Mucosa of rectum (tissue), 2 donors: ENCODE results near the gene MAN2A2.
"Not testable (repeated sequence)": the region's sequence is repeated elsewhere in the genome, so short reads cannot be mapped to it uniquely, and the experiment has no call there.

Source experiments
- H3K27ac ChIP-seq, 2 donors: one replicate each; pipeline ENCODE4 v1.7.0; 2013; ENCODE audit warnings: inconsistent platforms in 2 of 2, low read depth in 2 of 2, low read length in 2 of 2
- H3K27me3 ChIP-seq, 2 donors: one replicate each; pipeline ENCODE4 v1.7.0; 2013; ENCODE audit warnings: low read length in 2 of 2; ENCODE audit not compliant: control insufficient read depth in 2 of 2, insufficient read depth in 2 of 2
- H3K36me3 ChIP-seq, 2 donors: one replicate each; pipeline ENCODE4 v1.7.0; 2013; ENCODE audit warnings: low read length in 2 of 2; ENCODE audit not compliant: control insufficient read depth in 2 of 2, insufficient read depth in 2 of 2
- H3K4me1 ChIP-seq, 2 donors: one replicate each; pipeline ENCODE4 v1.7.0; 2013; ENCODE audit warnings: low read length in 2 of 2, mild to moderate bottlenecking in 1 of 2; ENCODE audit not compliant: control insufficient read depth in 2 of 2, insufficient read depth in 2 of 2
- H3K4me3 ChIP-seq, 2 donors: one replicate each; pipeline ENCODE4 v1.7.0; 2013; ENCODE audit warnings: low read length in 2 of 2
- H3K9ac ChIP-seq, 2 donors: one replicate each; pipeline ENCODE4 v1.7.0; 2013; ENCODE audit warnings: low read length in 2 of 2, low read depth in 1 of 2, mild to moderate bottlenecking in 1 of 2
- H3K9me3 ChIP-seq, 2 donors: one replicate each; pipeline ENCODE4 v1.7.0; 2013; ENCODE audit warnings: low read length in 2 of 2; ENCODE audit not compliant: control insufficient read depth in 2 of 2
- donor health status: healthy.
- donor health status: Normal muscosa, but diverticular disease.

The MAN2A2 gene

DNA sequence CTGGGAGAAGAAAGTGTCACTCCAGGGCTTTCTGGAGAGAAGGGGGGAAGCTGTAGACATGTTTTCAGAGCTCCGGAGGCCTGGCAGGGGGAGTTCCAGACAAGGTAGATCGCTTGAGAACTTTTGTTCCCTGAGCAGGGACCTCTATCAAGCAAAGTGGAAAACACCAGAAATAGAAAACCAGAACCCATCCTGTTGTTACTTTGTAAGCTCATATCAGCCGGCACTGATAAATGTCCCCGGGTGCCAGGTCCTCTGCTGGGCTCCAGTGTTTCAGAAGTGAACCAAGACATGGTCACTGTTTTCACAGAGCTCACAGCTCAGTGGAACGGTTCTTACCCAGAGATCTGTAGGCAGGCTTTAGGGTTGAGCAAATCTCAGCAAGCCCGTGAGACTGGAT, 15.7 kb downstream of the MAN2A2 start:
- H3K9me3 ChIP-seq: no peaks in the 10 kb centered on the region
- H3K36me3 ChIP-seq: peaks cover 67% of the 10 kb centered on the region in 2 donors
- no peak overlapping the region for H3K4me3 ChIP-seq
- H3K9ac ChIP-seq: no peak overlapping the region
- H3K27me3 ChIP-seq: no peaks in the 10 kb centered on the region
- H3K27ac ChIP-seq: no peak overlapping the region
- H3K4me1 ChIP-seq: no peaks in the 10 kb centered on the region

DNA sequence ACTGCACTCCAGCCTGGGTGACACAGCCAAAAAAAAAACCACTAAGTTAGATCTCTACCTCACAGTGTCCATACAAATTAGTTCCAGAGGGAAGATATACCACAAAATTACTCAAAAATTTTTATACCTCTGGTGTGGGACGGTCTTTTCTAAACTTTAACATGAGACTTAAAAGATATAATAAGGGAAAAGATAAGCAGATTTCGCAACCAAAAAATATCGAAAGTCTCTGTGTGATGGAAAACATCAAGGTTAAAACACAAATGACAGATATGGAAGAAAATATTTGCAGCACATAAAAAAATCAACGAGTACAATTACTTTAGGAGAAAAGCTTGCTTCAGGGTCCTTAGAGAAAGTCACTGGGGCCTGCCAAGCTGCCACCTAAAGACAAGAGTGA, 18.8 kb downstream of the MAN2A2 start:
- no peak overlapping the region for H3K4me3 ChIP-seq
- H3K27ac ChIP-seq: no peak overlapping the region
- peaks cover 42 to 43% of the 10 kb centered on the region in 2 donors for H3K36me3 ChIP-seq
- no peaks in the 10 kb centered on the region for H3K27me3 ChIP-seq
- H3K9ac ChIP-seq: no peak overlapping the region
- no peaks in the 10 kb centered on the region for H3K9me3 ChIP-seq
- no peaks in the 10 kb centered on the region for H3K4me1 ChIP-seq

DNA sequence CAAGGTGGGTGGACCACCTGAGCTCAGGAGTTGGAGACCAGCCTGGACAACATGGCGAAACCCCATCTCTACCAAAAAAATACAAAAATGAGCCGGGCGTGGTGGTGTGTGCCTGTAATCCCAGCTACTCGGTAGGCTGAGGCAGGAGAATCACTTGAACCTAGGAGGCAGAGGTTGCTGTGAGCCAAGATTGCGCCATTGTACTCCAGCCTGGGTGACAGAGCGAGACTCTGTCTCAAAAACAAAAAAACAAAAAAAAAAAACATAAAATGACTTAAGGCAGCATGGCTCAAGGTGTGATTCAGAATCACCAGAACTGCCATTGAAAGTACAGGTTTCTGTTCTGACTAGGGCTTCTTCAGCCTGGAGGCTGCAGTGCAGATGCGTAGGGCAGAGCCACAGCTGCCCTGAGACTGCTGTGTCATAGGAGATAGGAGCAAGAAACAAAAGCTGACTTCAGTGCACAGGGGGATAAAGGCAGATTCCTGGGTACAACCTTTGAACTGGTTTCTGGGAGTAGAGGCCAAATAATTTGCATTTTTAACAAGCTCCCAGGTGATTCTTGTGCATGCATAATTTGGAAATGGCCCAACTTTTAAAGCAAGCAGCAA, 19.7 kb downstream of the MAN2A2 start:
- not testable (repeated sequence) for H3K4me3 ChIP-seq, H3K9ac ChIP-seq, H3K27me3 ChIP-seq, H3K27ac ChIP-seq, H3K4me1 ChIP-seq, H3K9me3 ChIP-seq
- H3K36me3 ChIP-seq: peaks cover 32 to 34% of the 10 kb centered on the region in 2 donors

DNA sequence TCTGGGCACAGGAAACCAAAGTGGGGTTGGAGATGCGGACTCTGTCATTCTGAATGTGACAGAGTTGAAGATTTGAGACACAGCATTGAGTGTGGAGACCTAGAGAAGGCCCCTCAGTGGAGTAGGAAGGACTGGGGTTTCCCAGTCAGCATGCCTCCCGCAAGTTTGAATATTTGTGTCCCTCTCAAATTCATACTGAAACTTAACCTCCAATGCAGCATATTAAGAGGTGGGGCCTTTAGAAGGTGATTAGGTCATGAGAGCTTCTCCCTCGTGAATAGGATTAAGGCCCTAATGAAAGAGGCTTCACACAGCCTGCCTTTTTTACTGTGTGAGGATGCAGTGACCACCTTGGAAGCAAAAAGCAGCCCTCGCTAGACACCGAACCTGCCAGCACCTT, 21.3 kb downstream of the MAN2A2 start:
- H3K9ac ChIP-seq: no peak overlapping the region
- H3K9me3 ChIP-seq: no peaks in the 10 kb centered on the region
- no peak overlapping the region for H3K4me3 ChIP-seq
- H3K27ac ChIP-seq: no peak overlapping the region
- H3K4me1 ChIP-seq: peaks cover 0 to 3% of the 10 kb centered on the region in 2 donors
- H3K36me3 ChIP-seq: peaks cover 19 to 20% of the 10 kb centered on the region in 2 donors
- no peaks in the 10 kb centered on the region for H3K27me3 ChIP-seq

DNA sequence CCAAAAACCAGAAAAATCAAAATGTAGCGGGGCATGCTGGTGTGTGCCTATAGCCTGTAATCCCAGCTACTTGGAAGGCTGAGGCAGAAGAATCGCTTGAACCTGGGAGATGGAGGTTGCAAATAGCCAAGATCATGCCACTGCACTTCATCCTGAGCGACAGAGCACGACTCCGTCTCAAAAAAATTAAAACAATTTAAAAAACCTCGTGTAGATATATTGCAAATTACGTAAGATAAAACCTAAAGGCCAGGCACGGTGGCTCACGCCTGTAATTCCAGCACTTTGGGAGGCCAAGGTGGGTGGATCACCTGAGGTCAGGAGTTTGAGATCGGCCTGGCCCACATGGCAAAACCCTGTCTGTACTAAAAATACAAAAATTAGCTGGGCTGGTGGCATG, 23.7 kb downstream of the MAN2A2 start:
- not testable (repeated sequence) for H3K36me3 ChIP-seq, H3K9ac ChIP-seq, H3K27ac ChIP-seq, H3K4me3 ChIP-seq, H3K9me3 ChIP-seq, H3K27me3 ChIP-seq
- peaks cover 13 to 17% of the 10 kb centered on the region in 2 donors for H3K4me1 ChIP-seq

DNA sequence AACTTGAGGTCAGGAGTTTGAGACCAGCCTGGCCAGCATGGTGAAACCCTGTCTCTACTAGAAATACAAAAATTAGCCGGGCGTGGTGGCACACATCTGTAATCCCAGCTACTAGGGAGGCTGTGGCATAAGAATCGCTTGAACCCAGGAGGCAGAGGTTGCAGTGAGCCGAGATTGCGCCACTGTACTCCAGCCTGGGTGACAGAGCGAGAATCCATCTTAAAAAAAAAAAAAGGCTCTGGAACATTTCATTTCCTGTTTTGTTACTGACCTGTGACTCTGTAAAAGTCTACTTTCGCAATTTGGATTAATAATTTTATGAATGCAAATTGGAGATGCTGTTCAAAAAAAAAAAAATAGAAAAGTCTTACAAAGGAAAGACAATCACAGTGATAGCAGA, 25.0 kb downstream of the MAN2A2 start:
- not testable (repeated sequence) for H3K27me3 ChIP-seq, H3K9me3 ChIP-seq, H3K4me3 ChIP-seq, H3K36me3 ChIP-seq, H3K27ac ChIP-seq, H3K9ac ChIP-seq
- peaks cover 19 to 21% of the 10 kb centered on the region in 2 donors for H3K4me1 ChIP-seq

DNA sequence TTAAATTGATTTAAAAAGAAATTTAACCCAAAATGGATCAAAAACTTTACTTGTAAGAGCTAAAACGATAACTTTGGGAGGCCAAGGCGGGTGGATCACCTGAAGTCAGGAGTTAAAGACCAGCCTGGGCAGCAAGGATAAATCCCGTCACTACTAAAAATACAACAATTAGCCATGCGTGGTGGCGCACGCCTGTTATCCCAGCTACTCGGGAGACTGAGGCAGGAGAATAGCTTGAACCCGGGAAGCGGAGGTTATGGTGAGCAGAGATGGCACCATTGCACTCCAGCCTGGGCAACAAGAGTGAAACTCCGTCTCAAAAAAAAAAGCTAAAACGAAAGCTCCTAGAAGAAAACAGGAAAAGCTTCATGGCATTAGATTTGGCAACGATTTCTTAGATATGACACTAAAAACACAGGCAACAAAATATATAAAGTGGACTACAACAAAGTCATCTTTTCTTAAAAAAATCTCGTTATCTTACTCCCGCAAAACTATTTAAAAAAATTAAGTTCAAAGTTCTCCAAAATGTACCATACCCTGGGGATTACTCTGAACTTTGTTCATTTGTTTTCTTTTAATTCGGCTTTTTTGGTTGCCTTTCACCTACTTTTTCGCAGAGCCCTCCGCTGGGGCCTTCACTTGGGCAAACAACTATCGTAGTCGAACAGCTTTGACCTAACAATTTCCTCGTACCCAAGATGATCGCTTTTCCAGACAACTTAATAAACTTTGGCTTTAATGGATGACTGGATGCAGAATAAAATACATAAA, 26.3 kb downstream of the MAN2A2 start:
- H3K27ac ChIP-seq: peak overlapping the region; percentile 95 to 98
- no peaks in the 10 kb centered on the region for H3K36me3 ChIP-seq
- H3K27me3 ChIP-seq: no peaks in the 10 kb centered on the region
- H3K4me3 ChIP-seq: peak overlapping the region; percentile 68 to 94
- H3K9ac ChIP-seq: peak overlapping the region; percentile 89 to 93
- peaks cover 26 to 28% of the 10 kb centered on the region in 2 donors for H3K4me1 ChIP-seq
- H3K9me3 ChIP-seq: no peaks in the 10 kb centered on the region

DNA sequence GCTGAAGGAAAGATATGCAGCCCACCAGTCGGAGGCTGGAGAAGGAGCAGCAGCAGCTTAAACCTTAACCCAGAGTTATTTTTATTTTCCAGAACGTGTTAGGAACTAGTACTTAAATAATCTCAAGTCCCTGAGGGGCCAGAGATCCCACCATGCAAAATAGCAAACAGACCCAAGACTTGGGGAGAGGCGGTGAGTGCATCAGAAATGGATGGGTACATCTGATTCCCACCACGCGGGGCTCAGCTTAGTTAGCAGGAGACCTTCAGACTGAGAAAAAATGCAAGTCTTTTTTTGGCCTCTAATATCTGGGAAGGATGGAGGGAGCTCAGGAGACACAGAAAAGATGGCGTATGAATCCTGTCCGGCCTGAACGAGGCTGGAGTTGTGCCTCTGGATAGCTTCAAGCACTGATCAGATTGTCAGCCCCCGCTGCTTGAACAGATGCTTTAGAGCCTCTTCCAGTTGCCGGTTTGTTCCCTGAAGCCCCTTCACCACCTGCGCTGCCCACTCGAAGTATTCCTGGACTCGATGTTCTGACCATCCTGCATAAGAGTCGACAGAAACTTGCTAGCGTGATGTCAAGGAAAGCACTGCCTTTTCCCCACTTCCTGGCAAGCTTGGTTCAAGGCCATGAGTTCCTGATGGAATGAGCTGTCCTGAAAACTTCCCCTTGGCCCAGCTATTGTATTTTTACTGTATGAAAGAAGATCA, 27.9 kb downstream of the MAN2A2 start:
- no peaks in the 10 kb centered on the region for H3K9me3 ChIP-seq
- peak overlapping the region; percentile 89 to 93 for H3K9ac ChIP-seq
- H3K4me3 ChIP-seq: peak overlapping the region; percentile 68 to 94
- H3K27me3 ChIP-seq: no peaks in the 10 kb centered on the region
- peaks cover 35 to 36% of the 10 kb centered on the region in 2 donors for H3K4me1 ChIP-seq
- H3K27ac ChIP-seq: peak overlapping the region; percentile 95 to 98
- H3K36me3 ChIP-seq: no peaks in the 10 kb centered on the region

DNA sequence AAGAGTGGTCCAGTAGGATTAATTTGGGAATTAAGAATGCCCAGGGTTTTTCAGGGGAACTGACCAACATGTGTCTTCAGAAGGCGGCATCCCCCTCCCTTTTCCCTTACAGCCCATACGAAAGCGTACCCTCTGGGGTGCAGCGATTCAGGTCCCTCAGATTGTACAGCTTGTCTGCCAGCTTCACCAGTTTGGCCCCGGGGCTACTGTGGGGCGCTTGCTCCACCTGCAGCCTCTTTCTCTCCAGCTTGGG, 28.4 kb downstream of the MAN2A2 start:
- Histone ChIP-seq H3K27me3 (no peaks in the 10 kb centered on the region), H3K4me3 (peak overlapping the region; percentile 68 to 94), H3K4me1 (peaks cover 39 to 40% of the 10 kb centered on the region in 2 donors), H3K9ac (peak overlapping the region; percentile 10 to 68), H3K36me3 (no peaks in the 10 kb centered on the region), H3K27ac (peak overlapping the region; percentile 94 to 98), H3K9me3 (no peaks in the 10 kb centered on the region)
